ENCODE results near the gene TMEM117. TPM values are rescaled to one million over a fixed set of nuclear protein-coding genes. Genes with fewer than 3 reads are reported as not detected.
"Not testable (repeated sequence)": the region's sequence is repeated elsewhere in the genome, so short reads cannot be mapped to it uniquely, and the experiment has no call there.

Gene TMEM117
- total and polyA plus RNA-seq, 11 donors: 3.7 to 13.5 (median 7.3) TPM

DNA sequence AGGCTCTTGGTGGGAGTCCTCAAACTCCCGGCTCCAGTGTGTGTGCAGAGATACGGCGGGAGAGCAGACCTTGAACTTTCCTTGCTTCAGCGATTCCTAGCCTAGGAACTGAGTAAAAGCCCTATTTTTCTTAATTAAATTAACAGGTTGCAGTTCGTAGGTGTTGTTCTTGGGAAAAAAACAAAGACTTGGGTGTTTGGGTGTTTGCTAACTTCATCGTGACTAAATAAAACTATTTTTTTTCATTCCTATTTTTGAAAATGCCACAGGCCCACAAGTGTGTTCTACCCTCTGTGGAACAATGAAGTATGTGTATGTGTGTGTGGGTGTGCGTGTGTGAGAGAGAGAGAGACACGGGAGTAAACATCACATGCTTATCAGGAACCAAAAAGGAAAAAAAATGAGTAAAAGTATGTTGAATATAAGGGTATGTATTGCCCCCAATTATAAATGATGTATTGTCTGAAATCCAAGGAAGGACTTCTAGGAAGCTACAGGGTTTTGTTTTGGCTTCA, 651 bp downstream of the TMEM117 start:
- peaks cover 0 to 23% (median 15%) of the 10 kb centered on the region in 12 donors for H3K4me1 ChIP-seq
- 1 to 2% (median 1%) methylated on average over 8 of the region's 8 CpGs for WGBS, 4 donors
- peak overlapping the region; percentile 88 to 99 (median 96) for H3K27ac ChIP-seq
- TF ChIP-seq POLR2A (IDR thresholded peaks at IDR 0.05): no peak
- TF ChIP-seq, protein P1, sequence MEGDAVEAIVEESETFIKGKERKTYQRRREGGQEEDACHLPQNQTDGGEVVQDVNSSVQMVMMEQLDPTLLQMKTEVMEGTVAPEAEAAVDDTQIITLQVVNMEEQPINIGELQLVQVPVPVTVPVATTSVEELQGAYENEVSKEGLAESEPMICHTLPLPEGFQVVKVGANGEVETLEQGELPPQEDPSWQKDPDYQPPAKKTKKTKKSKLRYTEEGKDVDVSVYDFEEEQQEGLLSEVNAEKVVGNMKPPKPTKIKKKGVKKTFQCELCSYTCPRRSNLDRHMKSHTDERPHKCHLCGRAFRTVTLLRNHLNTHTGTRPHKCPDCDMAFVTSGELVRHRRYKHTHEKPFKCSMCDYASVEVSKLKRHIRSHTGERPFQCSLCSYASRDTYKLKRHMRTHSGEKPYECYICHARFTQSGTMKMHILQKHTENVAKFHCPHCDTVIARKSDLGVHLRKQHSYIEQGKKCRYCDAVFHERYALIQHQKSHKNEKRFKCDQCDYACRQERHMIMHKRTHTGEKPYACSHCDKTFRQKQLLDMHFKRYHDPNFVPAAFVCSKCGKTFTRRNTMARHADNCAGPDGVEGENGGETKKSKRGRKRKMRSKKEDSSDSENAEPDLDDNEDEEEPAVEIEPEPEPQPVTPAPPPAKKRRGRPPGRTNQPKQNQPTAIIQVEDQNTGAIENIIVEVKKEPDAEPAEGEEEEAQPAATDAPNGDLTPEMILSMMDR (IDR thresholded peaks at IDR 0.05): no peak
- DNase-seq (peak in 1 of 5 donors; percentile 10), ATAC-seq (peak in 2 of 4 donors; percentile 52 to 60)
- H3K9me3 ChIP-seq: no peaks in the 10 kb centered on the region
- H3K4me3 ChIP-seq: peak overlapping the region; percentile 44 to 95 (median 76)
- intact Hi-C loops (cut with DNase I): loop anchor here in 3 of 10 donors (1.0 to 2.0 kb wide), 3 partner anchors 30 to 32 kb away; partner anchors contain the start of gene TWF1 (in 2 of the 3)
- no peaks in the 10 kb centered on the region for H3K36me3 ChIP-seq
- H3K27me3 ChIP-seq: no peaks in the 10 kb centered on the region

DNA sequence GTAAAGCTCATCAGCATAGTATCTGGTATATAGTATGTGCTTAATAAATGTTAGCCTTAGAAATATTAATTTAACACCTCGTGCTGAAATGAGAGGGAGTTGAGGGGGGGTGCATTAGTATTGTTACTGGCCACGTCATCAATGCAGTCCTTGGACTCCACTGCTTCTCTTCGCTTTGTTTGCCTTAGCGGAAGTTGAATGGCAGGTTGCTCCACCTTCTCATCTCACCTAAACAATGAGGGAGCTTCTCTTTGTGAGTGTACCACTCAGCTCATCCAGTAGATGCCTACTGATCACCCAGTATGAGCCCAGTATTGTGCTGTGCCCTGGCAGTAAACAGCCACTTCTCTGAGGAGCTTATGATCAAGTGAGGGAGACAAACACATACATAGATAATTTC, 4.5 kb downstream of the TMEM117 start:
- H3K27ac ChIP-seq: no peak overlapping the region
- no peaks in the 10 kb centered on the region for H3K27me3 ChIP-seq
- no peak for DNase-seq
- H3K4me3 ChIP-seq: no peak overlapping the region
- 93 to 95% (median 94%) methylated on average over 4 of the region's 4 CpGs for WGBS, 4 donors
- intact Hi-C loops (cut with DNase I): no loop called here
- no peak for ATAC-seq
- peaks cover 0 to 11% (median 9%) of the 10 kb centered on the region in 12 donors for H3K4me1 ChIP-seq
- H3K36me3 ChIP-seq: peaks cover 0 to 6% (median 0%) of the 10 kb centered on the region in 9 donors
- H3K9me3 ChIP-seq: no peaks in the 10 kb centered on the region
- TF ChIP-seq, protein P1 (IDR thresholded peaks at IDR 0.05): no peak
- no peak for TF ChIP-seq POLR2A (IDR thresholded peaks at IDR 0.05)

DNA sequence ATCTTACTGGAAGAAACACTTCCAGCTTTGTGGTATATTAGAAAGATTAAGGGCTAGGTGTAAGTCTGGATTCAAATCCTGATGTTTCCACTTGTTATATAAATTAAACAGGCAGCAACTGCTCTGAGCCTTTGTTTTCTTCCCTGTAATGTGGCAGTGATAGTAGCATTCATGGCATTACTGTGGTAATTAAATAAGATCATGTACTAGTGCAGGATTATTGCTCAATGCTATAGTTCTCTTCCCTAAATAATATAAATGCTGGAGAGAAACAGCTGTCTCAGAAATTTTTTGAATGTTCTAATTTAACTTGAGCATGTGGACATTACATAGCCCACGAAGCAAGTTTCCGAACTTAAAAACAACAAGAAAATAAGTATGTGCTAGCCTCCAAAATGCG, 5.4 kb downstream of the TMEM117 start:
- no peak for TF ChIP-seq POLR2A (IDR thresholded peaks at IDR 0.05)
- peaks cover 0 to 11% (median 4%) of the 10 kb centered on the region in 9 donors for H3K36me3 ChIP-seq
- H3K27me3 ChIP-seq: no peaks in the 10 kb centered on the region
- H3K4me3 ChIP-seq: no peak overlapping the region
- DNase-seq (no peak), ATAC-seq (no peak)
- H3K27ac ChIP-seq: no peak overlapping the region
- H3K4me1 ChIP-seq: peaks cover 0 to 10% (median 7%) of the 10 kb centered on the region in 12 donors
- no peaks in the 10 kb centered on the region for H3K9me3 ChIP-seq
- WGBS, 4 donors: 75 to 96% (median 82%) methylated on average over 3 of the region's 3 CpGs
- intact Hi-C loops (cut with DNase I): no loop called here

DNA sequence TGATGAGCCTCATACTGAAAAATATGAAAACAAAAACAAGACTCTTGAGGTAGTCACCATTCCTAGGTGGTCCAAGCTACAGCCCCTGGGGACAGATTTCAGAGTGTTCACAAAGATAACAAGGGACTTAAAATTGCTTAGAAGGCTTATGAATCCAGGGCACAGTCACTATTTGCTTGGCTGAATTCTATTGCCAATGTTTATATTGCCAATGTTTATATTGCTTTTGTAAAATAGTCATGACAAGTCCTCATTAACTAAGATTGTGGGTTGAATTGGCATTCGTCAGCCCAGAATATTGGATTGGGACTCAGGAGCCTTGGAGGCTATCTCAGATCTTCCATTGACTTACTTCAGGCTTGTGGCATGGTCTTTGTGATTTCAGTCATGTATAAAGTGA, 6.4 kb downstream of the TMEM117 start:
- H3K9me3 ChIP-seq: no peaks in the 10 kb centered on the region
- H3K4me3 ChIP-seq: no peak overlapping the region
- ATAC-seq (no peak), DNase-seq (no peak)
- peaks cover 0 to 16% (median 4%) of the 10 kb centered on the region in 9 donors for H3K36me3 ChIP-seq
- peaks cover 0 to 2% (median under 1%) of the 10 kb centered on the region in 12 donors for H3K4me1 ChIP-seq
- no peak overlapping the region for H3K27ac ChIP-seq
- TF ChIP-seq POLR2A (IDR thresholded peaks at IDR 0.05): no peak
- TF ChIP-seq, protein P1 (IDR thresholded peaks at IDR 0.05): no peak
- intact Hi-C loops (cut with DNase I): no loop called here
- WGBS, 4 donors: 95 to 100% (median 98%) methylated on average over 1 of the region's 1 CpG
- no peaks in the 10 kb centered on the region for H3K27me3 ChIP-seq

DNA sequence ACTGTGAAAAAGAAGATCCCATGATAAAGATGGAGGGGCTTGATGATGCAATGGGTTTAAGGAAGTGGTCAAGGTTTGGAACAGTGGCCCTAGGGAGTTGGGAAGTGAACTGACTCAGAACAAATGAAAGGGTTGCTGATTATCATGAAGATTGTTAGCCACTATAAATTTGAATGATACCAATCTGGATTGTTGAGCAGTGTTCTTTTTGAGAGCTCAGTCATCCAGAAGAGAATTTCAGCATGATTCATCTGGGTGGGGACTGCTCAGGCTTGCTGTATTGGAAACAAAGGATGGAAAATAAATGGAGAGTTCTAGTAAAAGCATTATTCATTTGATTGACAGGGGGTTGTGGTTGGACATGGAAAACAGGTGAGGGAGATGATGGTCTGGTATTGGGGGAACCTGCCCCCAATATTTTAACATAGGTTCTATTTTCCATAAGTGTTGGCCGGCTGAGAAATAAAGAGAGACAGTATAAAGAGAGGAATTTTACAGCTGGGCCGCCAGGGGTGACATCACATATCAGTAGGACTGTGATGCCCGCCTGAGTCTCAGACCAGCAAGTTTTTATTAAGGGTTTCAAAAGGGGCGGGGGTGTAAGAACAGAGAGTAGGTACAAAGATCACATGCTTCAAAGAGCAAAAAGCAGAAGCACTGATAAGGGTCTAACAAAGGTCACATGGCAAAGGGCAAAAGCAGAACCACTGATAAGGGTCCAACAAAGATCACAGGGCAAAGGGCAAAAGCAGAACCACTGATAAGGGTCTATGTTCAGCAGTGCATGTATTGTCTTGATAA, 11.7 kb downstream of the TMEM117 start:
- H3K4me3 ChIP-seq; H3K27me3 ChIP-seq; intact Hi-C loops (cut with DNase I); DNase-seq; H3K4me1 ChIP-seq; H3K27ac ChIP-seq; H3K9me3 ChIP-seq; ATAC-seq: not testable (repeated sequence)
- H3K36me3 ChIP-seq: peaks cover 0 to 16% (median 4%) of the 10 kb centered on the region in 9 donors
- WGBS, 4 donors: 81 to 91% (median 86%) methylated on average over 4 of the region's 4 CpGs
